ENCODE results near the gene NAB1.

The NAB1 gene

DNA sequence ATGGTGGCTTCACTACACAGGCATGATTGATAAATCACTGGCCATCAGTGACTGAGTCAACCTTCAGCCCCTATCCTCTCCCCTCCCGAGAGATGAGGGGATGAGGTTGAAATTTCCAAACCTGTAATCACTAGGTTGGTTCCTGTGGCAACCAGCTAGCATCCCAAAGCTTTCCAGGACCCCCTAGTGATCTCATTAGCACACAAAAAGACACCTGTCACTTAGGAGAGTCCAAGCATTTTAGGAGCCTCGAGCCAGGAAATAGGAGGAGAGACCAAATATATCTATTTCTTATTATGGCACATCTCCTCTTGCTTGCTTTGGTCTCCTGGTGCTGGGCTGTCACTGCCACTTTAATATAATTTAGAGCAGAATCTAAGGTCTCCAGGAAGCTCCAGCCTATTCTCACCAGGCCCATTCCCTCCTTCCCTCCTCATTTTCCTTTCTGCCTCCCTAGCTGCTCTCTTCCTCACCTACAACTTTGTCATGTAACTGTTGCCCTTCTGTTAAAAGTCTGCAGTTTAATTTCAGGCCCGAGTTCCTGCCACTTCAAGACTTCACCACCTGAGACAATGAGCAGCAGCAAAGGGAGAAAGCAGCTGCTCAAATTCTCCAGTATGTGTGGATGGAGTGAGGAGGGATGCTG lies 33.2 kb upstream of the NAB1 start:
- H3K4me3 ChIP-seq (ENCODE audit: low read depth, low read length), result no peak overlapping the region
- no peak for DNase-seq (ENCODE audit: low read depth)
- TF ChIP-seq, protein P1, sequence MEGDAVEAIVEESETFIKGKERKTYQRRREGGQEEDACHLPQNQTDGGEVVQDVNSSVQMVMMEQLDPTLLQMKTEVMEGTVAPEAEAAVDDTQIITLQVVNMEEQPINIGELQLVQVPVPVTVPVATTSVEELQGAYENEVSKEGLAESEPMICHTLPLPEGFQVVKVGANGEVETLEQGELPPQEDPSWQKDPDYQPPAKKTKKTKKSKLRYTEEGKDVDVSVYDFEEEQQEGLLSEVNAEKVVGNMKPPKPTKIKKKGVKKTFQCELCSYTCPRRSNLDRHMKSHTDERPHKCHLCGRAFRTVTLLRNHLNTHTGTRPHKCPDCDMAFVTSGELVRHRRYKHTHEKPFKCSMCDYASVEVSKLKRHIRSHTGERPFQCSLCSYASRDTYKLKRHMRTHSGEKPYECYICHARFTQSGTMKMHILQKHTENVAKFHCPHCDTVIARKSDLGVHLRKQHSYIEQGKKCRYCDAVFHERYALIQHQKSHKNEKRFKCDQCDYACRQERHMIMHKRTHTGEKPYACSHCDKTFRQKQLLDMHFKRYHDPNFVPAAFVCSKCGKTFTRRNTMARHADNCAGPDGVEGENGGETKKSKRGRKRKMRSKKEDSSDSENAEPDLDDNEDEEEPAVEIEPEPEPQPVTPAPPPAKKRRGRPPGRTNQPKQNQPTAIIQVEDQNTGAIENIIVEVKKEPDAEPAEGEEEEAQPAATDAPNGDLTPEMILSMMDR (IDR thresholded peaks at IDR 0.05; ENCODE audit: low read depth, low read length, missing control alignments), result no peak

DNA sequence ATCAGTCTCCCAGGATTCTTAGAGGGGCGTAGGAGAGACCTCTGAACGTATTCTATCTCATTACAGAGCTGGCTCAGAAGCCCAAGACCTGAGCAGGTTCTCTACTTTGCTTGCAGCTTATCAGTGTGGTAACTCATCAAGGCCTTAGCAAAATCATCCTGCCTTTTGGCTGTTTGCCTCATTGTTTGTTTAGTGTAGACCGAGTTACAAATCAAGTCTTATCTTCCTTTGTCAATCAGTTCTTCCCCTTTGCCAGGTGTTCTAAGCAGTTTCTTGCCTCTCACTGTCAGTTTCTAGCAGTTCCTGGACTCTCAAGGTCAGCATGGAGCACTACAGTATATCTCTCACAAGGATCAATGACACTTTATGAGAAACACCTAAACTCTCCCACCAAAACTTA lies 30.9 kb upstream of the NAB1 start:
- TF ChIP-seq, protein P1 (IDR thresholded peaks at IDR 0.05; ENCODE audit: low read depth, low read length, missing control alignments), result no peak
- H3K4me3 ChIP-seq (ENCODE audit: low read depth, low read length), result no peak overlapping the region
- DNase-seq (ENCODE audit: low read depth), result no peak

DNA sequence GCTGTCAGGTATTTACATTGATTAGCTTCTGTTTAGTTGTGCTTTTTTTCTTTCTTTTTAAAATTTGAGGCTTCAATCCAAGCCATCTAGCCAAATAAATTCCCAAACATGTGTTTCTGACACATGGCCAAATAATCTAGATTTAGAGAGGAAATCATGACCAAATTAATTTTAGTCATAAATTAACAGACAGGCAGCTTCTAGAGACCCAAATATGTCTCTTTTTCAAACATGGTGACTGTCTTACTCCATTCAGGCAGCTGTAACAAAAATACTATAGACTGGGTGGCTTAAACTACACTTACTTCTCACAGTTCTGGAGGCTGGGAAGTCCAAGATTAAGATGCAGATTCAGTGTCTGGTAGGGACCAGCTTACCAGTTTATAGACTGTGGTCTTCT lies 23.2 kb upstream of the NAB1 start:
- DNase-seq (ENCODE audit: low read depth), result no peak
- no peak overlapping the region for H3K4me3 ChIP-seq (ENCODE audit: low read depth, low read length)
- TF ChIP-seq, protein P1 (IDR thresholded peaks at IDR 0.05; ENCODE audit: low read depth, low read length, missing control alignments), result no peak

DNA sequence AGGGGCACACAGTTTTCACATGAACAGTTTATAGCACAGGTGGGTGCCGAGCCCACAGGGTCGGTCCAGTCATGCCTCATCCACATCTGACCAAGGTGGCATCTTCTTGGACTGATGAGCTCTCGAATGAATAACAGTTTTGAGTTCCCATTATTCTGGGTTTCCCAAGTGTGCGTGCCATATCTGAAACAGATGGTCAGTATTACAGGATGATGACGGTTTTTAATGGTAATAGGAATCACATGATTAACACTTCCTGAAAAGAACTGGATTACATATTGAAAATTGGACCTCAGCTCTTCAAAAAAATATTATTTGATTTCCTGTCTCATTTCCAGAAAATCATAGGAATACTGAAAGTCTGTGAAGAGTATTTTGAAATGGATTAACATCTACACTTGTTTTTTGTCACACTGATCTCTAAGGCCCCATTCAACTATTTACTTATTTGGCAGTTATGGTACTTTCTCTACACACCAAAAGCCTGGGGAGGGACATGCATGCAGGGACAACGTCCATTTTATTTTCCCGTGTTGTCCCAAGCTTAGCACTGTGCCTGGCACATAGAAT lies 22.2 kb upstream of the NAB1 start:
- DNase-seq (ENCODE audit: low read depth), result no peak

DNA sequence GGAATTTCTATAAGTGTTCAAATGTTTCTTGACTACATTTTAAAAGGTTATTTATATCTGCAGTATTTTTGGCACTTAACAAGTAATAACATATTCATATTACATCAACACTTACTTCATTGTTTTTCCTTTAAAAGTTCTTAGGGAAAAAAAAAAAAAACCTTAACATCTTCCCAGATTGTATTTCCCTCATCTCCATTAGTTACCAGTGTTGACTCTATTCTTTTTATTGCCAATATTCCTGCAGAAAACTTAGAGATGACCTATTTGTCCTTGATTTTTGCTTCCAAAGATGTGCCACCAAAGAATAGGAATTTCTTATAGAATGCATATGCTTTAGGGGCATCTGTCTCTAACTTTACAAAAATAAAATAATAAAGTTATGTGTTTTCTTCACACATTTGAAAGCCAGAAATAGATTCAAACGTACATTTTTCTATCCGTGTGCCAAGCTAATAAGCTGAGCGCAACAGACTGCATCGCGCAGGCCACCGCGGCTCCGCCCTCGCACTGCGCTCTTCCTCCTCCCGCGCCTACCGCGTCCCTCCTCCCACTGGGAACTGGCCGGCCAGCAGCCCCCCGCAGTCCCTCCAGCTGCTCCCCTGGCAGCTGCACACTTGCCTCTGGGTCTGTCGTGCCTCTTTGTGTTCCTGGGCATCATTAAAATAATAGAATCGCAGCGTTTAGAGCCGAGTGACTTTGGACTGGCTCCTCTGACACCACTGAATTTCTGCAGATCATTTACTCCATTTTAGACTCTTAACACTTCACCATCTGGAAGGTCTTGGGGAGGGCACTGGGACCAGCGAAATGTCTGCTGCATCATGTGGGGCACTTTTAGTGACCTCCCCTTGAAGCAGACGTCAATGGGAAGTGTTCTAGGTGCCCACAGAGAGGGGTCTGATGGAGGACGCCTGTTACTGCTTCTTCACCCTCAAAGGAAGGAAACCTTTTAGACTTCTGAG lies 21.2 kb upstream of the NAB1 start:
- H3K4me3 ChIP-seq (ENCODE audit: low read depth, low read length), result peak overlapping the region; percentile 31
- no peak for DNase-seq (ENCODE audit: low read depth)
- TF ChIP-seq, protein P1 (IDR thresholded peaks at IDR 0.05; ENCODE audit: low read depth, low read length, missing control alignments), result no peak

More for the DNA sequence above, 22.2 kb upstream of the NAB1 start:
- TF ChIP-seq, protein P1 (IDR thresholded peaks at IDR 0.05; ENCODE audit: low read depth, low read length, missing control alignments), result no peak
- no peak overlapping the region for H3K4me3 ChIP-seq (ENCODE audit: low read depth, low read length)

DNA sequence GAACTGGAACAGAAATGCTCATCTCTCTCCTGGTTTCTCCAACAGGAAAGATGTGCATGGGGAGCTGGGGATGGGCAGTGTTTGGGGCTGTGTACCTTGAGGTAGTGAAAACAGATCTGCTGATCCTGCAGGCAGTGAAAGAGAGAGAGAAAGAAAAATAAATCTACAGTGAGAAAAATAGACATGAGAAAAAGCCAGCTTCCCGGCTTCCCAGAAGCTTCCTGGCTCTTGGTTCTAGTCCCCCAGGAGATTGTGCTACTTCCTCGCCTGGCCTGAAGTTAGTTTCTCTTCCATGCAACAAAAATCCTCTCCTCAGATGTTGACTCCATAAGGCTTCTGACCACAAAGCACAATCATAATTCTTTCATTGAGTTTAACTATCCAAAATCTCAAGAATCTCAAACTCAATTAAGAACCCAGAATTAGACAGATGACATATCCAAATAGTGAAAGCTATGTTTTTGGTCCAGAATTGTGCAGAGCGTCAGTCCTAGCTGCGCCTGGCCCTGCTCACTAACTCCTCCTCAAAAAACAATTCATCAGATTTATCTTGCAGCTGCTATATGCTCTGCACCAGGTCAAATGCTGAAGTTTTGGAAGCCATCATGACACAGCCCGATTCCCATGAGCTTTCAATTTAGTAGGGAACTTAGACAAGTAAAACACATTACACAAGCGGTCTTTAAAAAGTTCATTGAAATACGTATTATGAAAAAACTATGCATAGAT lies 20.1 kb upstream of the NAB1 start:
- TF ChIP-seq, protein P1 (IDR thresholded peaks at IDR 0.05; ENCODE audit: low read depth, low read length, missing control alignments), result no peak
- no peak overlapping the region for H3K4me3 ChIP-seq (ENCODE audit: low read depth, low read length)
- no peak for DNase-seq (ENCODE audit: low read depth)

Data from GM12864 (cell line).